ENCODE data around the gene RPS16. TPM values are rescaled to one million over a fixed set of nuclear protein-coding genes. Genes with fewer than 3 reads are reported as not detected.
A peak's percentile ranks its signal among the peaks of the same experiment; 100 is the strongest.

The RPS16 gene
- total and polyA plus RNA-seq, 9 of the 15 experiments (the other 6 are each of a cell fraction or from before 2014, with no cell fraction given), result 82.6 to 3,671 (median 2,204) TPM

- no peak for TF ChIP-seq PURB (CRISPR knock-in tag; IDR thresholded peaks at IDR 0.05; ENCODE audit: low read depth)
- no peak for TF ChIP-seq ARID2 (IDR thresholded peaks at IDR 0.05)
- no peak for TF ChIP-seq ZNF592 (IDR thresholded peaks at IDR 0.05)
- TF ChIP-seq ZBTB11 (CRISPR knock-in tag; IDR thresholded peaks at IDR 0.05), result no peak
- TF ChIP-seq ZEB2 (IDR thresholded peaks at IDR 0.05), result peak; percentile 57
- TF ChIP-seq TBL1XR1 (IDR thresholded peaks at IDR 0.05; ENCODE audit: low read length in 2 of 2), result no peak
- TF ChIP-seq IRF9 (tag; IDR thresholded peaks at IDR 0.05), result no peak
- TF ChIP-seq NFE2 (IDR thresholded peaks at IDR 0.05; ENCODE audit: low read depth), result peak; percentile 53; the same call in 1 of the 2 replicates
- TF ChIP-seq SMARCC2 (IDR thresholded peaks at IDR 0.05; ENCODE audit: low read depth), result 0 out of 2 replicates have a peak, but pooled peaks have one; percentile 32
- no peak for TF ChIP-seq PATZ1 (CRISPR knock-in tag; IDR thresholded peaks at IDR 0.05; ENCODE audit: borderline replicate concordance)
- TF ChIP-seq, protein P1, sequence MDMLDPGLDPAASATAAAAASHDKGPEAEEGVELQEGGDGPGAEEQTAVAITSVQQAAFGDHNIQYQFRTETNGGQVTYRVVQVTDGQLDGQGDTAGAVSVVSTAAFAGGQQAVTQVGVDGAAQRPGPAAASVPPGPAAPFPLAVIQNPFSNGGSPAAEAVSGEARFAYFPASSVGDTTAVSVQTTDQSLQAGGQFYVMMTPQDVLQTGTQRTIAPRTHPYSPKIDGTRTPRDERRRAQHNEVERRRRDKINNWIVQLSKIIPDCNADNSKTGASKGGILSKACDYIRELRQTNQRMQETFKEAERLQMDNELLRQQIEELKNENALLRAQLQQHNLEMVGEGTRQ (CRISPR knock-in tag; IDR thresholded peaks at IDR 0.05), result no peak
- TF ChIP-seq ETV6 (IDR thresholded peaks at IDR 0.05; ENCODE audit: borderline replicate concordance in 1 of 2, low read depth in 2 of 2, low read length in 1 of 2), result no peak
- TF ChIP-seq ETV6 (CRISPR knock-in tag; IDR thresholded peaks at IDR 0.05; ENCODE audit: borderline replicate concordance), result no peak
- peak; percentile 77 for TF ChIP-seq ARID1B (IDR thresholded peaks at IDR 0.05)
Observed at GRCh38 chr19:39401070-39401548, 34.6 kb downstream of the RPS16 start (continued).

All from K562 (cell line).